SK-N-MC (cell line): ENCODE results near the gene CARD11.

Experiments used
- EZH2 ChIP-seq: fragments of 200-600 bp; sonication (generic); IDR thresholded peaks from one replicate; pipeline ENCODE4 v1.6.1; 2017; ENCODE audit warnings: antibody characterized with exemption
- POLR2AphosphoS5 ChIP-seq: IDR thresholded peaks from 2 replicates; pipeline ENCODE4 v1.6.1; 2012; ENCODE audit warnings: mild to moderate bottlenecking, low read depth, low read length, borderline replicate concordance

- TF ChIP-seq EZH2 (no peak), POLR2AphosphoS5 (no peak)
Measured at GRCh38 chr7:2980401-2981102, 63.1 kb downstream of the CARD11 start.
